ENCODE data around the gene IPO9. TPM values are rescaled to one million over a fixed set of nuclear protein-coding genes. Genes with fewer than 3 reads are reported as not detected.

Gene IPO9
- total and polyA plus RNA-seq, 10 of the 15 experiments (the other 5 are each of a cell fraction or from before 2014, with no cell fraction given): 19.1 to 77.3 (median 34.1) TPM

- TF ChIP-seq FOXK2 (IDR thresholded peaks at IDR 0.05) (no peak), FOS (IDR thresholded peaks at IDR 0.05; ENCODE audit: borderline replicate concordance, extremely low read depth, insufficient read length) (no peak), CTCF (IDR thresholded peaks at IDR 0.05 in 2 of 3, conservative IDR thresholded peaks at IDR 0.05 in 1 of 3; ENCODE audit: control insufficient read depth in 2 of 3, extremely low read depth in 1 of 3, insufficient read depth in 1 of 3, low read depth in 3 of 3, low read length in 3 of 3) (no peak), NFYB (IDR thresholded peaks at IDR 0.05; ENCODE audit: insufficient read depth, low read depth, low read length) (no peak), RAD51 (IDR thresholded peaks at IDR 0.05) (no peak), CEBPB (IDR thresholded peaks at IDR 0.05; ENCODE audit: borderline replicate concordance in 1 of 2, low read depth in 2 of 2, low read length in 2 of 2) (no peak), PKNOX1 (IDR thresholded peaks at IDR 0.05) (no peak), CREM (IDR thresholded peaks at IDR 0.05; ENCODE audit: low read depth) (no peak), SMAD1 (IDR thresholded peaks at IDR 0.05; ENCODE audit: low read depth, partially characterized antibody) (no peak), EED (IDR thresholded peaks at IDR 0.05; ENCODE audit: low read depth) (no peak), ZSCAN29 (IDR thresholded peaks at IDR 0.05) (no peak), MEF2A (IDR thresholded peaks at IDR 0.05; ENCODE audit: insufficient read depth, low read depth, low read length) (no peak), ZNF622 (IDR thresholded peaks at IDR 0.05) (no peak)
- TF ChIP-seq, protein P1, sequence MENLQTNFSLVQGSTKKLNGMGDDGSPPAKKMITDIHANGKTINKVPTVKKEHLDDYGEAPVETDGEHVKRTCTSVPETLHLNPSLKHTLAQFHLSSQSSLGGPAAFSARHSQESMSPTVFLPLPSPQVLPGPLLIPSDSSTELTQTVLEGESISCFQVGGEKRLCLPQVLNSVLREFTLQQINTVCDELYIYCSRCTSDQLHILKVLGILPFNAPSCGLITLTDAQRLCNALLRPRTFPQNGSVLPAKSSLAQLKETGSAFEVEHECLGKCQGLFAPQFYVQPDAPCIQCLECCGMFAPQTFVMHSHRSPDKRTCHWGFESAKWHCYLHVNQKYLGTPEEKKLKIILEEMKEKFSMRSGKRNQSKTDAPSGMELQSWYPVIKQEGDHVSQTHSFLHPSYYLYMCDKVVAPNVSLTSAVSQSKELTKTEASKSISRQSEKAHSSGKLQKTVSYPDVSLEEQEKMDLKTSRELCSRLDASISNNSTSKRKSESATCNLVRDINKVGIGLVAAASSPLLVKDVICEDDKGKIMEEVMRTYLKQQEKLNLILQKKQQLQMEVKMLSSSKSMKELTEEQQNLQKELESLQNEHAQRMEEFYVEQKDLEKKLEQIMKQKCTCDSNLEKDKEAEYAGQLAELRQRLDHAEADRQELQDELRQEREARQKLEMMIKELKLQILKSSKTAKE (IDR thresholded peaks at IDR 0.05; ENCODE audit: low read depth, poor library complexity, severe bottlenecking): no peak
- TF ChIP-seq, protein P2, sequence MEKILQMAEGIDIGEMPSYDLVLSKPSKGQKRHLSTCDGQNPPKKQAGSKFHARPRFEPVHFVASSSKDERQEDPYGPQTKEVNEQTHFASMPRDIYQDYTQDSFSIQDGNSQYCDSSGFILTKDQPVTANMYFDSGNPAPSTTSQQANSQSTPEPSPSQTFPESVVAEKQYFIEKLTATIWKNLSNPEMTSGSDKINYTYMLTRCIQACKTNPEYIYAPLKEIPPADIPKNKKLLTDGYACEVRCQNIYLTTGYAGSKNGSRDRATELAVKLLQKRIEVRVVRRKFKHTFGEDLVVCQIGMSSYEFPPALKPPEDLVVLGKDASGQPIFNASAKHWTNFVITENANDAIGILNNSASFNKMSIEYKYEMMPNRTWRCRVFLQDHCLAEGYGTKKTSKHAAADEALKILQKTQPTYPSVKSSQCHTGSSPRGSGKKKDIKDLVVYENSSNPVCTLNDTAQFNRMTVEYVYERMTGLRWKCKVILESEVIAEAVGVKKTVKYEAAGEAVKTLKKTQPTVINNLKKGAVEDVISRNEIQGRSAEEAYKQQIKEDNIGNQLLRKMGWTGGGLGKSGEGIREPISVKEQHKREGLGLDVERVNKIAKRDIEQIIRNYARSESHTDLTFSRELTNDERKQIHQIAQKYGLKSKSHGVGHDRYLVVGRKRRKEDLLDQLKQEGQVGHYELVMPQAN (conservative IDR thresholded peaks at IDR 0.05): no peak
- Histone ChIP-seq H3K4me2 (ENCODE audit: control insufficient read depth, insufficient read depth) (no peak overlapping the region), H3K4me3 (no peak overlapping the region), H3K27me3 (replicated peaks in 1 of 2; ENCODE audit: control insufficient read depth in 2 of 2, insufficient read depth in 2 of 2, low read length in 1 of 2) (no peaks in the 10 kb centered on the region), H3K27ac (ENCODE audit: control insufficient read depth, insufficient read depth) (no peak overlapping the region), H3K36me3 (ENCODE audit: control insufficient read depth in 2 of 2, insufficient read depth in 2 of 2, low read length in 1 of 2) (peaks cover 7 to 37% of the 10 kb centered on the region in 2 experiments), H2AFZ (ENCODE audit: control insufficient read depth, low read depth, low read length) (no peak overlapping the region), H3K9me3 (replicated peaks; ENCODE audit: control insufficient read depth, insufficient read depth, low read length) (no peaks in the 10 kb centered on the region), H3K79me2 (ENCODE audit: control insufficient read depth, insufficient read depth, low read length) (peaks cover 11% of the 10 kb centered on the region), H4K20me1 (ENCODE audit: control insufficient read depth, insufficient read depth) (no peaks in the 10 kb centered on the region), H3K9ac (ENCODE audit: control insufficient read depth, insufficient read depth, low read length) (no peak overlapping the region), H3K4me1 (ENCODE audit: control insufficient read depth, insufficient read depth, low read length) (no peaks in the 10 kb centered on the region)
- intact Hi-C loops (cut with micrococcal nuclease; ENCODE audit: unreplicated experiment): no loop called here
- ATAC-seq: no peak
- TSS peak; percentile 26 for BruUV-seq (replicated peaks)
- ChIA-PET POLR2A (interaction anchor here (0.7 to 2.2 kb wide), 2 partner anchors 14 to 17 kb away, joined by 3 to 7 read pairs; no protein-coding TSS in a partner anchor), SMC1A (ENCODE audit: uncharacterized antibody, unreplicated experiment) (interaction anchor here (0.7 kb wide), 1 partner anchor 609 kb away, joined by 3 read pairs; no protein-coding TSS in a partner anchor), RAD21 (ENCODE audit: unreplicated experiment) (no interaction called here), CTCF (interaction anchor here (0.6 to 1.9 kb wide), 7 partner anchors 13 to 1083 kb away, joined by 3 to 10 read pairs (median 5); no protein-coding TSS in a partner anchor)
- WGBS (ENCODE audit: insufficient coverage, insufficient replicate concordance, low lambda C conversion rate, missing lambda C conversion rate): 95% methylated on average over 2 of the region's 2 CpGs
- in situ Hi-C loops (cut with MboI): no loop called here
- no peak for FAIRE-seq
- no peak for DNase-seq (ENCODE audit: low read depth, low spot score)
Measured at GRCh38 chr1:201849372-201850052, 20.6 kb downstream of the IPO9 start.

Data from GM12878 (cell line).